GM12878 (cell line): ENCODE data around the gene ZNF445. TPM values are rescaled to one million over a fixed set of nuclear protein-coding genes. Genes with fewer than 3 reads are reported as not detected.

ENCODE experiments used
- ATAC-seq: fragments of 200-7000 bp; cut with Tn5 transposase; 3 replicates; pipeline ENCODE4 v1.9.1; 2020; ENCODE audit warnings: mild to moderate bottlenecking, moderate library complexity
- BruUV-seq: library from RNA; stranded (reverse); fragments of 400-500 nt; replicated peaks from 2 replicates; lab custom pipeline; 2021; lab: Mats Ljungman, UMichigan
- CTCF ChIA-PET: fragments of 300-600 bp; sonication (Branson Sonifier 250); formaldehyde crosslinking; extraction: SDS; loops from one replicate; lab custom pipeline; 2021; ENCODE audit warnings: inconsistent platforms; lab: Yijun Ruan, JAX
- POLR2A ChIA-PET: fragments of 350-600 bp; formaldehyde crosslinking; extraction: SDS; loops from one replicate; lab custom pipeline; 2021; ENCODE audit warnings: inconsistent platforms; lab: Charles Lee
- RAD21 ChIA-PET: fragments of 300-600 bp; sonication (Branson Sonifier 250); formaldehyde crosslinking; loops from one replicate; lab custom pipeline; 2023; ENCODE audit warnings: antibody characterized with exemption; ENCODE audit not compliant: unreplicated experiment; lab: Charles Lee
- SMC1A ChIA-PET: fragments of 300-600 bp; sonication (Branson Sonifier 250); formaldehyde crosslinking; loops from one replicate; lab custom pipeline; 2023; ENCODE audit not compliant: unreplicated experiment, uncharacterized antibody; lab: Charles Lee
- DNase-seq: peaks from one replicate; pipeline ENCODE4 v3.0.0-alpha.2; 2011; ENCODE audit warnings: low read depth, low spot score
- FAIRE-seq: peaks from 3 replicates; lab custom pipeline; 2011; peaks lifted over from hg19 to GRCh38; lab: Jason Lieb, UNC
- H2AFZ ChIP-seq: 2 replicates; pipeline ENCODE4 v1.6.0; 2011; ENCODE audit warnings: low read depth, low read length, control low read depth; ENCODE audit not compliant: control insufficient read depth
- H3K27ac ChIP-seq: 2 replicates; pipeline ENCODE4 v1.5.1; 2011; ENCODE audit warnings: control low read depth; ENCODE audit not compliant: control insufficient read depth, insufficient read depth
- H3K27me3 ChIP-seq, 2 experiments: replicated peaks in 1 of 2; 2 replicates each; pipeline versions ENCODE4 v1.6.0 to v1.6.1; 2011; ENCODE audit warnings: low read length in 1 of 2; ENCODE audit not compliant: control insufficient read depth in 2 of 2, insufficient read depth in 2 of 2
- H3K36me3 ChIP-seq, 2 experiments: 2 replicates each; pipeline ENCODE4 v1.5.1; 2011; ENCODE audit warnings: low read length in 1 of 2; ENCODE audit not compliant: control insufficient read depth in 2 of 2, insufficient read depth in 2 of 2
- H3K4me1 ChIP-seq: 2 replicates; pipeline ENCODE4 v1.6.1; 2011; ENCODE audit warnings: mild to moderate bottlenecking, low read length, moderate library complexity, mixed read lengths; ENCODE audit not compliant: control insufficient read depth, insufficient read depth
- H3K4me2 ChIP-seq: 2 replicates; pipeline ENCODE4 v1.6.0; 2011; ENCODE audit warnings: control low read depth; ENCODE audit not compliant: control insufficient read depth, insufficient read depth
- H3K4me3 ChIP-seq: fragments of 200-600 bp; sonication (generic); 2 replicates; pipeline ENCODE4 v1.5.1; 2016
- H3K79me2 ChIP-seq: 2 replicates; pipeline ENCODE4 v1.6.0; 2011; ENCODE audit warnings: low read length; ENCODE audit not compliant: control insufficient read depth, insufficient read depth
- H3K9ac ChIP-seq: 2 replicates; pipeline ENCODE4 v1.8.0; 2011; ENCODE audit warnings: low read length, control low read depth, mixed read lengths; ENCODE audit not compliant: control insufficient read depth, insufficient read depth
- H3K9me3 ChIP-seq: replicated peaks from 3 replicates; pipeline ENCODE4 v1.5.1; 2011; ENCODE audit warnings: mild to moderate bottlenecking, low read length; ENCODE audit not compliant: control insufficient read depth, insufficient read depth
- H4K20me1 ChIP-seq: 2 replicates; pipeline ENCODE4 v1.6.0; 2011; ENCODE audit not compliant: control insufficient read depth, insufficient read depth
- BHLHE40 ChIP-seq, 2 experiments: fragments of 450-650 bp in 1 of 2; IDR thresholded peaks; 2 replicates each; pipeline ENCODE4 v1.6.1; 2011 to 2017; ENCODE audit warnings: low read depth in 2 of 2, borderline replicate concordance in 1 of 2, improper control_type of control experiment in 1 of 2, low read length in 1 of 2, mild to moderate bottlenecking in 1 of 2
- FOXK2 ChIP-seq: fragments of 450-650 bp; IDR thresholded peaks from 2 replicates; pipeline ENCODE4 v1.6.1; 2017; ENCODE audit warnings: mild to moderate bottlenecking, moderate library complexity
- KLF5 ChIP-seq: fragments of 450-650 bp; IDR thresholded peaks from 2 replicates; pipeline ENCODE4 v1.6.1; 2014; ENCODE audit warnings: mild to moderate bottlenecking; ENCODE audit not compliant: partially characterized antibody
- MEF2A ChIP-seq: IDR thresholded peaks from 2 replicates; pipeline ENCODE4 v1.6.1; 2011; ENCODE audit warnings: low read depth, mild to moderate bottlenecking, low read length, moderate library complexity; ENCODE audit not compliant: insufficient read depth
- POLR2AphosphoS5 ChIP-seq: IDR thresholded peaks from 2 replicates; pipeline ENCODE4 v1.6.1; 2011; ENCODE audit warnings: mild to moderate bottlenecking, low read length, inconsistent platforms
- SUPT20H ChIP-seq: IDR thresholded peaks from 2 replicates; pipeline ENCODE4 v1.6.1; 2011; ENCODE audit warnings: low read depth, mild to moderate bottlenecking, low read length, moderate library complexity, borderline replicate concordance; ENCODE audit not compliant: control insufficient read depth
- ZNF217 ChIP-seq: fragments of 450-650 bp; IDR thresholded peaks from 2 replicates; pipeline ENCODE4 v1.6.1; 2017; ENCODE audit warnings: antibody characterized with exemption, mild to moderate bottlenecking
- WGBS: methylation state at CpG from one replicate; pipeline ENCODE4 v1.1.6; 2016; ENCODE audit warnings: low lambda C conversion rate; ENCODE audit not compliant: insufficient replicate concordance, insufficient coverage; ENCODE audit errors: missing lambda C conversion rate; 5-methylcytosine and 5-hydroxymethylcytosine counted together
- in situ Hi-C: fragments of 300-500 bp; cut with MboI; formaldehyde crosslinking; loops from 9 replicates; pipeline ENCODE4 v1.14.3; 2018; ENCODE audit warnings: mixed read lengths
- intact Hi-C: fragments of 100-400 bp; cut with micrococcal nuclease; formaldehyde crosslinking; loops from one replicate; pipeline ENCODE4 v1.14.2; 2022; ENCODE audit not compliant: unreplicated experiment
- polyA plus RNA-seq, 11 experiments: library from polyadenylated mRNA; depleted of rRNA in 4 of 11; unstranded in 6 of 11; stranded (reverse) in 5 of 11; fragments of >200 nt; fragmentation: Nextera tagmentation in 4 of 11; fragmentation: Illumina TruSeq in 1 of 11; extraction: Ambion mirVana in 4 of 11; extraction: Trizol in 1 of 11; gene quantifications; 1 replicate in 1 of 11; 2 replicates in 10 of 11; pipeline versions ENCODE4 v1.2.1 to v1.2.3, GENCODE V29; 2011 to 2016; ENCODE audit warnings: inconsistent platforms in 2 of 11, missing spikeins in 2 of 11, low read depth in 1 of 11
- total RNA-seq, 4 experiments: library from RNA; depleted of rRNA in 3 of 4; stranded (reverse); fragments of >200 nt in 3 of 4; fragmentation: Illumina TruSeq in 1 of 4; extraction: Trizol in 1 of 4; gene quantifications; 2 replicates each; pipeline versions ENCODE4 v1.2.1 to v1.2.3, GENCODE V29; 2013 to 2021
- TF ChIP-seq, protein P1 (sequence below): fragments of 450-650 bp; IDR thresholded peaks from 2 replicates; pipeline ENCODE4 v1.6.1; 2014; ENCODE audit warnings: mild to moderate bottlenecking
- TF ChIP-seq, protein P2 (sequence below): fragments of 450-650 bp; IDR thresholded peaks from 2 replicates; pipeline ENCODE4 v1.6.1; 2016; ENCODE audit warnings: mild to moderate bottlenecking, moderate library complexity, borderline replicate concordance
- TF ChIP-seq, protein P3 (sequence below): IDR thresholded peaks from 2 replicates; pipeline ENCODE4 v1.6.1; 2012; ENCODE audit warnings: mild to moderate bottlenecking, low read depth, low read length
- TF ChIP-seq, protein P4 (sequence below): fragments of 450-650 bp; IDR thresholded peaks from 2 replicates; pipeline ENCODE4 v1.6.1; 2017; ENCODE audit warnings: borderline replicate concordance
- TF ChIP-seq, protein P5 (sequence below): IDR thresholded peaks from 2 replicates; pipeline ENCODE4 v1.6.1; 2011; ENCODE audit warnings: borderline replicate concordance, low read depth, mild to moderate bottlenecking, moderate library complexity, mixed read lengths, low read length; ENCODE audit not compliant: insufficient read depth; ENCODE audit errors: extremely low read length

The ZNF445 gene
- total and polyA plus RNA-seq, 10 of the 15 experiments (the other 5 are each of a cell fraction or from before 2014, with no cell fraction given) = 0.80 to 14.4 (median 5.6) TPM

DNA sequence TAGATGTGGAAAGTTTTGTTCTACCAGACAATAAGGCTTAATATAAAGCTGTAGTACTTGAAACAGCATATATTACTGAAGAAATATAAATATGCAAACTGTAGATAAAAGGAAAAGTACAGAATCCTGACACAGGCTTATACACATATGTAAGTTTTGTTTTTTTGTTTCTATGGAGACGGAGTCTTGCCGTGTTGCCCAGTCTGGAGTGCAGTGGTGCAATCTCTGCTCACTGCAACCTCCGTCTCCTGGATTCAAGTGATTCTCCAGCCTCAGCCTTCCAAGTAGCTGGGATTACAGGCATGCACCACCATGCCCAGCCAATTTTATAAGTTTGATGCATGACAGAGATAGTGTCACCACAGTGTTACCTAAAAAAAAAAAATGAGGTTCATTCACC, 29.1 kb upstream of the ZNF445 start:
- intact Hi-C loops = no loop called here
- DNase-seq = no peak
- no peak overlapping the region for H2AFZ ChIP-seq
- peaks cover 4% of the 10 kb centered on the region for H3K4me1 ChIP-seq
- in situ Hi-C loops = no loop called here
- no peak overlapping the region for H3K27ac ChIP-seq
- no peak for FAIRE-seq
- peaks cover 17% of the 10 kb centered on the region; the same call in 2 of the 3 replicates for H3K9me3 ChIP-seq
- CTCF ChIA-PET = no interaction called here
- WGBS = 100% methylated on average over 3 of the region's 3 CpGs
- BruUV-seq = no TSS peak
- ATAC-seq = no peak
- SMC1A ChIA-PET = no interaction called here
- no peaks in the 10 kb centered on the region for H3K27me3 ChIP-seq
- peaks cover 5% of the 10 kb centered on the region in 2 experiments; a peak in 3 of 4 replicates for H3K36me3 ChIP-seq
- no peak overlapping the region for H3K4me2 ChIP-seq
- H3K9ac ChIP-seq = no peak overlapping the region
- POLR2A ChIA-PET = no interaction called here
- peaks cover 22% of the 10 kb centered on the region for H3K79me2 ChIP-seq
- H4K20me1 ChIP-seq = no peaks in the 10 kb centered on the region
- no peak overlapping the region for H3K4me3 ChIP-seq
- RAD21 ChIA-PET = interaction anchor here (0.6 kb wide), 1 partner anchor 431 kb away, joined by 3 read pairs; no protein-coding TSS in a partner anchor
- TF ChIP-seq, protein P1, sequence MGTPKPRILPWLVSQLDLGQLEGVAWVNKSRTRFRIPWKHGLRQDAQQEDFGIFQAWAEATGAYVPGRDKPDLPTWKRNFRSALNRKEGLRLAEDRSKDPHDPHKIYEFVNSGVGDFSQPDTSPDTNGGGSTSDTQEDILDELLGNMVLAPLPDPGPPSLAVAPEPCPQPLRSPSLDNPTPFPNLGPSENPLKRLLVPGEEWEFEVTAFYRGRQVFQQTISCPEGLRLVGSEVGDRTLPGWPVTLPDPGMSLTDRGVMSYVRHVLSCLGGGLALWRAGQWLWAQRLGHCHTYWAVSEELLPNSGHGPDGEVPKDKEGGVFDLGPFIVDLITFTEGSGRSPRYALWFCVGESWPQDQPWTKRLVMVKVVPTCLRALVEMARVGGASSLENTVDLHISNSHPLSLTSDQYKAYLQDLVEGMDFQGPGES = no peak
- TF ChIP-seq FOXK2 = no peak
- TF ChIP-seq, protein P2, sequence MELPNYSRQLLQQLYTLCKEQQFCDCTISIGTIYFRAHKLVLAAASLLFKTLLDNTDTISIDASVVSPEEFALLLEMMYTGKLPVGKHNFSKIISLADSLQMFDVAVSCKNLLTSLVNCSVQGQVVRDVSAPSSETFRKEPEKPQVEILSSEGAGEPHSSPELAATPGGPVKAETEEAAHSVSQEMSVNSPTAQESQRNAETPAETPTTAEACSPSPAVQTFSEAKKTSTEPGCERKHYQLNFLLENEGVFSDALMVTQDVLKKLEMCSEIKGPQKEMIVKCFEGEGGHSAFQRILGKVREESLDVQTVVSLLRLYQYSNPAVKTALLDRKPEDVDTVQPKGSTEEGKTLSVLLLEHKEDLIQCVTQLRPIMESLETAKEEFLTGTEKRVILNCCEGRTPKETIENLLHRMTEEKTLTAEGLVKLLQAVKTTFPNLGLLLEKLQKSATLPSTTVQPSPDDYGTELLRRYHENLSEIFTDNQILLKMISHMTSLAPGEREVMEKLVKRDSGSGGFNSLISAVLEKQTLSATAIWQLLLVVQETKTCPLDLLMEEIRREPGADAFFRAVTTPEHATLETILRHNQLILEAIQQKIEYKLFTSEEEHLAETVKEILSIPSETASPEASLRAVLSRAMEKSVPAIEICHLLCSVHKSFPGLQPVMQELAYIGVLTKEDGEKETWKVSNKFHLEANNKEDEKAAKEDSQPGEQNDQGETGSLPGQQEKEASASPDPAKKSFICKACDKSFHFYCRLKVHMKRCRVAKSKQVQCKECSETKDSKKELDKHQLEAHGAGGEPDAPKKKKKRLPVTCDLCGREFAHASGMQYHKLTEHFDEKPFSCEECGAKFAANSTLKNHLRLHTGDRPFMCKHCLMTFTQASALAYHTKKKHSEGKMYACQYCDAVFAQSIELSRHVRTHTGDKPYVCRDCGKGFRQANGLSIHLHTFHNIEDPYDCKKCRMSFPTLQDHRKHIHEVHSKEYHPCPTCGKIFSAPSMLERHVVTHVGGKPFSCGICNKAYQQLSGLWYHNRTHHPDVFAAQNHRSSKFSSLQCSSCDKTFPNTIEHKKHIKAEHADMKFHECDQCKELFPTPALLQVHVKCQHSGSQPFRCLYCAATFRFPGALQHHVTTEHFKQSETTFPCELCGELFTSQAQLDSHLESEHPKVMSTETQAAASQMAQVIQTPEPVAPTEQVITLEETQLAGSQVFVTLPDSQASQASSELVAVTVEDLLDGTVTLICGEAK = no peak
- TF ChIP-seq KLF5 = no peak
- TF ChIP-seq, protein P3, sequence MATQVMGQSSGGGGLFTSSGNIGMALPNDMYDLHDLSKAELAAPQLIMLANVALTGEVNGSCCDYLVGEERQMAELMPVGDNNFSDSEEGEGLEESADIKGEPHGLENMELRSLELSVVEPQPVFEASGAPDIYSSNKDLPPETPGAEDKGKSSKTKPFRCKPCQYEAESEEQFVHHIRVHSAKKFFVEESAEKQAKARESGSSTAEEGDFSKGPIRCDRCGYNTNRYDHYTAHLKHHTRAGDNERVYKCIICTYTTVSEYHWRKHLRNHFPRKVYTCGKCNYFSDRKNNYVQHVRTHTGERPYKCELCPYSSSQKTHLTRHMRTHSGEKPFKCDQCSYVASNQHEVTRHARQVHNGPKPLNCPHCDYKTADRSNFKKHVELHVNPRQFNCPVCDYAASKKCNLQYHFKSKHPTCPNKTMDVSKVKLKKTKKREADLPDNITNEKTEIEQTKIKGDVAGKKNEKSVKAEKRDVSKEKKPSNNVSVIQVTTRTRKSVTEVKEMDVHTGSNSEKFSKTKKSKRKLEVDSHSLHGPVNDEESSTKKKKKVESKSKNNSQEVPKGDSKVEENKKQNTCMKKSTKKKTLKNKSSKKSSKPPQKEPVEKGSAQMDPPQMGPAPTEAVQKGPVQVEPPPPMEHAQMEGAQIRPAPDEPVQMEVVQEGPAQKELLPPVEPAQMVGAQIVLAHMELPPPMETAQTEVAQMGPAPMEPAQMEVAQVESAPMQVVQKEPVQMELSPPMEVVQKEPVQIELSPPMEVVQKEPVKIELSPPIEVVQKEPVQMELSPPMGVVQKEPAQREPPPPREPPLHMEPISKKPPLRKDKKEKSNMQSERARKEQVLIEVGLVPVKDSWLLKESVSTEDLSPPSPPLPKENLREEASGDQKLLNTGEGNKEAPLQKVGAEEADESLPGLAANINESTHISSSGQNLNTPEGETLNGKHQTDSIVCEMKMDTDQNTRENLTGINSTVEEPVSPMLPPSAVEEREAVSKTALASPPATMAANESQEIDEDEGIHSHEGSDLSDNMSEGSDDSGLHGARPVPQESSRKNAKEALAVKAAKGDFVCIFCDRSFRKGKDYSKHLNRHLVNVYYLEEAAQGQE = no peak
- TF ChIP-seq, protein P4, sequence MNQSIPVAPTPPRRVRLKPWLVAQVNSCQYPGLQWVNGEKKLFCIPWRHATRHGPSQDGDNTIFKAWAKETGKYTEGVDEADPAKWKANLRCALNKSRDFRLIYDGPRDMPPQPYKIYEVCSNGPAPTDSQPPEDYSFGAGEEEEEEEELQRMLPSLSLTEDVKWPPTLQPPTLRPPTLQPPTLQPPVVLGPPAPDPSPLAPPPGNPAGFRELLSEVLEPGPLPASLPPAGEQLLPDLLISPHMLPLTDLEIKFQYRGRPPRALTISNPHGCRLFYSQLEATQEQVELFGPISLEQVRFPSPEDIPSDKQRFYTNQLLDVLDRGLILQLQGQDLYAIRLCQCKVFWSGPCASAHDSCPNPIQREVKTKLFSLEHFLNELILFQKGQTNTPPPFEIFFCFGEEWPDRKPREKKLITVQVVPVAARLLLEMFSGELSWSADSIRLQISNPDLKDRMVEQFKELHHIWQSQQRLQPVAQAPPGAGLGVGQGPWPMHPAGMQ = no peak
- TF ChIP-seq, protein P5, sequence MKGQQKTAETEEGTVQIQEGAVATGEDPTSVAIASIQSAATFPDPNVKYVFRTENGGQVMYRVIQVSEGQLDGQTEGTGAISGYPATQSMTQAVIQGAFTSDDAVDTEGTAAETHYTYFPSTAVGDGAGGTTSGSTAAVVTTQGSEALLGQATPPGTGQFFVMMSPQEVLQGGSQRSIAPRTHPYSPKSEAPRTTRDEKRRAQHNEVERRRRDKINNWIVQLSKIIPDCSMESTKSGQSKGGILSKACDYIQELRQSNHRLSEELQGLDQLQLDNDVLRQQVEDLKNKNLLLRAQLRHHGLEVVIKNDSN = no peak
- no peak for TF ChIP-seq BHLHE40 (IDR thresholded peaks at IDR 0.05; ENCODE audit: borderline replicate concordance in 1 of 2, low read depth in 2 of 2, low read length in 1 of 2)
- TF ChIP-seq MEF2A = no peak
- TF ChIP-seq ZNF217 = no peak
- TF ChIP-seq POLR2AphosphoS5 = no peak
- no peak for TF ChIP-seq SUPT20H
